Stimulated activated CD8-positive, alpha-beta memory T cell treated with anti-CD3 and anti-CD28 coated beads, Interleukin-15, amount 100 ng/mL, for 24 hours (primary cell): ENCODE results near the gene BGN.

Experiments used
- DNase-seq: peaks from one replicate; pipeline ENCODE4 v3.0.0-alpha.2; 2020; ENCODE audit warnings: low read depth

The BGN gene

GRCh38 chrX:153485396-153486080 lies 9.2 kb upstream of the BGN start:
- no peak for DNase-seq

GRCh38 chrX:153486171-153486570 lies 8.6 kb upstream of the BGN start:
- no peak for DNase-seq

GRCh38 chrX:153487590-153488071 lies 7.1 kb upstream of the BGN start:
- no peak for DNase-seq

- DNase-seq = no peak
Measured at GRCh38 chrX:153488231-153488914, 6.4 kb upstream of the BGN start.

- no peak for DNase-seq
Measured at GRCh38 chrX:153490217-153490930, 4.4 kb upstream of the BGN start.

- DNase-seq = no peak
Measured at GRCh38 chrX:153491351-153491914, 3.3 kb upstream of the BGN start.

GRCh38 chrX:153491918-153492317 lies 2.9 kb upstream of the BGN start:
- no peak for DNase-seq

GRCh38 chrX:153492543-153492942 lies 2.2 kb upstream of the BGN start:
- DNase-seq = no peak

GRCh38 chrX:153493085-153493484 lies 1.7 kb upstream of the BGN start:
- no peak for DNase-seq

GRCh38 chrX:153494061-153494460 lies 719 bp upstream of the BGN start:
- DNase-seq = no peak

GRCh38 chrX:153495362-153495751 lies 577 bp downstream of the BGN start:
- no peak for DNase-seq

GRCh38 chrX:153495903-153496589 lies 1.3 kb downstream of the BGN start:
- DNase-seq = no peak

- no peak for DNase-seq
Measured at GRCh38 chrX:153496590-153496959, 1.8 kb downstream of the BGN start.

GRCh38 chrX:153498453-153498852 lies 3.7 kb downstream of the BGN start:
- DNase-seq = no peak

GRCh38 chrX:153499341-153499740 lies 4.6 kb downstream of the BGN start:
- no peak for DNase-seq

- DNase-seq = no peak
Measured at GRCh38 chrX:153499876-153500275, 5.1 kb downstream of the BGN start.

- DNase-seq = no peak
Measured at GRCh38 chrX:153500676-153501280, 6.0 kb downstream of the BGN start.

GRCh38 chrX:153501530-153501929 lies 6.8 kb downstream of the BGN start:
- DNase-seq = no peak

GRCh38 chrX:153502131-153502530 lies 7.4 kb downstream of the BGN start:
- DNase-seq = no peak

- no peak for DNase-seq
Measured at GRCh38 chrX:153502796-153503195, 8.0 kb downstream of the BGN start.

GRCh38 chrX:153504445-153505016 lies 9.8 kb downstream of the BGN start:
- no peak for DNase-seq
